ENCODE data around the gene NT5M. TPM values are rescaled to one million over a fixed set of nuclear protein-coding genes. Genes with fewer than 3 reads are reported as not detected.

The NT5M gene
- total RNA-seq, 1 experiment from 2014 or later, result 5.5 TPM

GRCh38 chr17:17320188-17320910, 17.2 kb downstream of the NT5M start:
- intact Hi-C loops (cut with micrococcal nuclease), result no loop called here
- no peaks in the 10 kb centered on the region for H3K27me3 Mint-ChIP-seq (ENCODE audit: insufficient read depth, unreplicated experiment)
- H3K4me3 Mint-ChIP-seq (ENCODE audit: unreplicated experiment), result no peak overlapping the region
- H3K9me3 Mint-ChIP-seq (ENCODE audit: unreplicated experiment), result no peaks in the 10 kb centered on the region
- H3K36me3 Mint-ChIP-seq (ENCODE audit: insufficient read depth, unreplicated experiment), result no peaks in the 10 kb centered on the region
- no peak overlapping the region for H3K27ac Mint-ChIP-seq (ENCODE audit: low read depth, unreplicated experiment)
- no peaks in the 10 kb centered on the region for H3K4me1 Mint-ChIP-seq (ENCODE audit: insufficient read depth, unreplicated experiment)
- no peak for DNase-seq (ENCODE audit: unreplicated experiment)
- no peak for TF ChIP-seq CTCF (IDR thresholded peaks at IDR 0.05; ENCODE audit: unreplicated experiment)
- POLR2A ChIA-PET, result interaction anchor here (0.7 kb wide), 1 partner anchor 30 kb away, joined by 3 read pairs; no protein-coding TSS in a partner anchor
- BruUV-seq (replicated peaks), result no TSS peak
- CTCF ChIA-PET, result interaction anchor here (0.7 to 0.8 kb wide), 2 partner anchors 14 to 713 kb away, joined by 4 to 7 read pairs; no protein-coding TSS in a partner anchor

- no TSS peak for BruUV-seq (replicated peaks)
- ChIA-PET CTCF (interaction anchor here (0.7 to 0.8 kb wide), 2 partner anchors 14 to 712 kb away, joined by 4 to 7 read pairs; no protein-coding TSS in a partner anchor), POLR2A (interaction anchor here (0.7 kb wide), 1 partner anchor 29 kb away, joined by 3 read pairs; no protein-coding TSS in a partner anchor)
- H3K27me3 Mint-ChIP-seq (ENCODE audit: insufficient read depth, unreplicated experiment), result no peaks in the 10 kb centered on the region
- no peak overlapping the region for H3K4me3 Mint-ChIP-seq (ENCODE audit: unreplicated experiment)
- no peaks in the 10 kb centered on the region for H3K4me1 Mint-ChIP-seq (ENCODE audit: insufficient read depth, unreplicated experiment)
- H3K27ac Mint-ChIP-seq (ENCODE audit: low read depth, unreplicated experiment), result no peak overlapping the region
- DNase-seq (ENCODE audit: unreplicated experiment), result no peak
- H3K9me3 Mint-ChIP-seq (ENCODE audit: unreplicated experiment), result no peaks in the 10 kb centered on the region
- no peaks in the 10 kb centered on the region for H3K36me3 Mint-ChIP-seq (ENCODE audit: insufficient read depth, unreplicated experiment)
- no peak for TF ChIP-seq CTCF (IDR thresholded peaks at IDR 0.05; ENCODE audit: unreplicated experiment)
- intact Hi-C loops (cut with micrococcal nuclease), result no loop called here
Measured at GRCh38 chr17:17320911-17321220, 17.7 kb downstream of the NT5M start.

- DNase-seq (ENCODE audit: unreplicated experiment), result no peak
- ChIA-PET POLR2A (no interaction called here), CTCF (no interaction called here)
- intact Hi-C loops (cut with micrococcal nuclease), result no loop called here
- Mint-ChIP-seq H3K4me1 (ENCODE audit: insufficient read depth, unreplicated experiment) (no peaks in the 10 kb centered on the region), H3K27ac (ENCODE audit: low read depth, unreplicated experiment) (no peak overlapping the region), H3K4me3 (ENCODE audit: unreplicated experiment) (no peak overlapping the region), H3K36me3 (ENCODE audit: insufficient read depth, unreplicated experiment) (no peaks in the 10 kb centered on the region), H3K9me3 (ENCODE audit: unreplicated experiment) (no peaks in the 10 kb centered on the region), H3K27me3 (ENCODE audit: insufficient read depth, unreplicated experiment) (no peaks in the 10 kb centered on the region)
- TF ChIP-seq CTCF (IDR thresholded peaks at IDR 0.05; ENCODE audit: unreplicated experiment), result no peak
- no TSS peak for BruUV-seq (replicated peaks)
Measured at GRCh38 chr17:17321356-17322025, 18.3 kb downstream of the NT5M start.

Measured in MCF 10A (cell line).